GM21390 (cell line): ENCODE measurements around the gene GGA2.
"Not testable (repeated sequence)": the region's sequence is repeated elsewhere in the genome, so short reads cannot be mapped to it uniquely, and the experiment has no call there.

Experiments
- ATAC-seq: cut with Tn5 transposase; IDR thresholded peaks from one replicate; pipeline ENCODE4 v1.9.1; 2021; ENCODE audit not compliant: unreplicated experiment

The GGA2 gene

GRCh38 chr16:23523876-23524385 is 13.6 kb upstream of the GGA2 start:
- no peak for ATAC-seq

- ATAC-seq, result no peak
Measured at GRCh38 chr16:23523321-23523720, 13.0 kb upstream of the GGA2 start.

GRCh38 chr16:23521965-23522364 is 11.7 kb upstream of the GGA2 start:
- ATAC-seq, result no peak

- no peak for ATAC-seq
Measured at GRCh38 chr16:23521037-23521743, 10.9 kb upstream of the GGA2 start.

GRCh38 chr16:23520500-23520899 is 10.2 kb upstream of the GGA2 start:
- no peak for ATAC-seq

- ATAC-seq, result no peak
Measured at GRCh38 chr16:23519282-23519681, 9.0 kb upstream of the GGA2 start.

- ATAC-seq, result peak; percentile 61
Measured at GRCh38 chr16:23518435-23518891, 8.2 kb upstream of the GGA2 start.

- no peak for ATAC-seq
Measured at GRCh38 chr16:23516366-23517137, 6.3 kb upstream of the GGA2 start.

- ATAC-seq, result no peak
Measured at GRCh38 chr16:23515881-23516280, 5.6 kb upstream of the GGA2 start.

- ATAC-seq, result no peak
Measured at GRCh38 chr16:23514381-23515152, 4.3 kb upstream of the GGA2 start.

- ATAC-seq, result no peak
Measured at GRCh38 chr16:23512168-23512695, 1.9 kb upstream of the GGA2 start.

GRCh38 chr16:23511731-23512130 is 1.4 kb upstream of the GGA2 start:
- no peak for ATAC-seq

GRCh38 chr16:23510915-23511270 is 599 bp upstream of the GGA2 start:
- not testable (repeated sequence) for ATAC-seq

- ATAC-seq, result no peak
Measured at GRCh38 chr16:23509782-23510163, 521 bp downstream of the GGA2 start.

- ATAC-seq, result no peak
Measured at GRCh38 chr16:23509441-23509754, 896 bp downstream of the GGA2 start.

- ATAC-seq, result no peak
Measured at GRCh38 chr16:23508589-23509440, 1.5 kb downstream of the GGA2 start.

- ATAC-seq, result no peak
Measured at GRCh38 chr16:23506606-23506994, 3.7 kb downstream of the GGA2 start.

GRCh38 chr16:23505671-23506605 is 4.4 kb downstream of the GGA2 start:
- ATAC-seq, result no peak

- no peak for ATAC-seq
Measured at GRCh38 chr16:23505180-23505665, 5.1 kb downstream of the GGA2 start.
